HG02798 (cell line): ENCODE data around the gene SEMA6B.
"Not testable (repeated sequence)": the region's sequence is repeated elsewhere in the genome, so short reads cannot be mapped to it uniquely, and the experiment has no call there.

Experiments used
- ATAC-seq: cut with Tn5 transposase; IDR thresholded peaks from one replicate; pipeline ENCODE4 v1.9.1; 2021; ENCODE audit warnings: mild to moderate bottlenecking; ENCODE audit not compliant: unreplicated experiment, poor library complexity

Gene SEMA6B, protein sequence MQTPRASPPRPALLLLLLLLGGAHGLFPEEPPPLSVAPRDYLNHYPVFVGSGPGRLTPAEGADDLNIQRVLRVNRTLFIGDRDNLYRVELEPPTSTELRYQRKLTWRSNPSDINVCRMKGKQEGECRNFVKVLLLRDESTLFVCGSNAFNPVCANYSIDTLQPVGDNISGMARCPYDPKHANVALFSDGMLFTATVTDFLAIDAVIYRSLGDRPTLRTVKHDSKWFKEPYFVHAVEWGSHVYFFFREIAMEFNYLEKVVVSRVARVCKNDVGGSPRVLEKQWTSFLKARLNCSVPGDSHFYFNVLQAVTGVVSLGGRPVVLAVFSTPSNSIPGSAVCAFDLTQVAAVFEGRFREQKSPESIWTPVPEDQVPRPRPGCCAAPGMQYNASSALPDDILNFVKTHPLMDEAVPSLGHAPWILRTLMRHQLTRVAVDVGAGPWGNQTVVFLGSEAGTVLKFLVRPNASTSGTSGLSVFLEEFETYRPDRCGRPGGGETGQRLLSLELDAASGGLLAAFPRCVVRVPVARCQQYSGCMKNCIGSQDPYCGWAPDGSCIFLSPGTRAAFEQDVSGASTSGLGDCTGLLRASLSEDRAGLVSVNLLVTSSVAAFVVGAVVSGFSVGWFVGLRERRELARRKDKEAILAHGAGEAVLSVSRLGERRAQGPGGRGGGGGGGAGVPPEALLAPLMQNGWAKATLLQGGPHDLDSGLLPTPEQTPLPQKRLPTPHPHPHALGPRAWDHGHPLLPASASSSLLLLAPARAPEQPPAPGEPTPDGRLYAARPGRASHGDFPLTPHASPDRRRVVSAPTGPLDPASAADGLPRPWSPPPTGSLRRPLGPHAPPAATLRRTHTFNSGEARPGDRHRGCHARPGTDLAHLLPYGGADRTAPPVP

DNA sequence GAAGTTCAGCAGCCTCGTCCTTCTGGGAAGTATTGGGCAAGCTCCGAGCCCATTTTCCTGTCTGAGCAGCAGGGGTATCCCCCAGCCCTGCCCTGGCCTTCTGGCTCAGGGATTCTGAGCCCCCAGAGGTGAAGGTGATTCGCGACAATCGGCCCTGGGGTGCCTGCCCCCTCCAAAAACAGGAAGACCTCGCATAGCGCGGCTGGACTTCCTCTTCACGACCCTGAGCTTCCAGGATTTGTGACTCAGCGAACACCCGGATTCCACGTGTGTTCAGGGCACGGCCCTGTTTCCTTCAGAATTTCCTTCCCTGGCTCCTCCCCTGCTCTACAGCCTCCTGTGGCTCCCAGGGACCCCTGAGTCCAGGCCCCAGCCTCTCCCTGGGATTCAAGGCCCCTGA, at the start of gene SEMA6B:
TSS of gene SEMA6B (minus strand) at position 116 of the 400 bp plus-strand sequence. CDS start 1,227 bp downstream, outside the sequence.
- ATAC-seq: no peak

DNA sequence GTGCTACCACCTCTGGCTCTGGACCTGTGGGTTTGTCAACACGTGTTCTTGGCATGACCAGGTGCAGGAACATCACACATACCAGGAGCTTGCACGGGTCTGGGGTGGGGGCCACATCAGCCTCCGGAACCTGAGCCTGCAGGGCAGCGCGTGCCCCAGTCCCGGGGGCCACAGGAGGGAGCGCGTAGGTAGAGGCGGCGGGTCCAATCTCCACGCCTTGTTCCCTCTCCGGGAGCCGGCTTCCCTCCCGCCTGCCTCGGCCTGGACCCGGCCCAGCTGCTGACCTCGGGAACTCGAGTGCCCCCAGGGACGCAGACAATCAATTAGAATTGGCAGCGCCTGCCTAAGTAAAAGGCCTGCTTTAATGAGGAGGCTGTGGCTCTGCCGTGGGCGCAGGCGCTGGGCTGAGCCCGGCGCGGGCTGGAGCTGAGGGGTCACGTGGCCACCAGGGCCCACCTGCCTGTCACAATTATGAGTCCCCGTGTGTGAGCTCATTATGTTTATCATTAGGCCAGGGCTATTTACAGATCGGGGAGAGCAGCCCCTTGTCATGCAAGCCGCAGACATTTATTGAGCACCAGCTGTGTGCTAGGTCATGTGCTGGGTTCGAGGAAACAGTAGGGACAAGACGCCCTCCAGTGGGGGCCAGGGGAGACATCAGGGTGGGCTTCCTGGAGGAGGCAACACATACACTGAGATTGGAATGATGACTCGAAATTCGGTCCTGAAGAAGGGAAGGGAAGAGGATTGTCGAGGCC, 47.6 kb upstream of the SEMA6B start:
- ATAC-seq: no peak

DNA sequence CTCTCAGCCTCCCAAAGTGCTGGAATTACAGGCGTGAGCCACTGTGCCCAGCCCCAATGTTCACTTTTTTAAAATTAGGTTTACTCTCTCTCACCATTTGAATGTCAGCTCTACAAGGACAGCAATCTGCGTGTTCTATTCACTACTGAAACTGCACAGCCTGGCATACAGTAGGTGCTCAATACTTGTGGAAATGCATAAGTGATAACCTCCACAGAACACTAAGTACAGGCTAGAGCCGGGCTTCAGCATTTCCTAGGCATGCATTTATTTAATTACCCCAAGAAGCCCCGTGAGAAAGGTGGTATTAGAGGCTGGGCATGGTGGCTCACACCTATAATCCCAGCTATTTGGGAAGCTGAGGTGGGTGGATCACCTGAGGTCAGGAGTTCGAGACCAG, 46.7 kb upstream of the SEMA6B start:
- ATAC-seq: no peak

DNA sequence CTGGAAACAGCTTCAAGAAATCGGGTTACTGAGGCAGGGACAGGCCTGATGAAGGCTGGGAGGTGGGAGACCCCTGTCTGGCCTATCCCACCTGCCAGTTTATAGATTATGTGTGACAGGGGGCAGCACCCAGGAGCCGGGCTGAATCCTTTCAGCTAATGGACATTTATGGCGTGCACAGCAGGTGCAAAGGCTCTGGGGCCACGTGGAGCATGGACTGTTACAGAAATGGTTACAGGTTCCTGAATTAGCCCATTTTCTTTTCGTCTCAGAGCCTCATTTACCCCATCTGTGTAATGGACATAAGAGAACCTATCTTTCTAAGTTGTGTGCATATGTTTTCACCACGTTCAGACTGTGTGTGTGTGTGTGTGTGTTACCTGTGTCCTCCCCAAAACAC, 45.4 kb upstream of the SEMA6B start:
- no peak for ATAC-seq

DNA sequence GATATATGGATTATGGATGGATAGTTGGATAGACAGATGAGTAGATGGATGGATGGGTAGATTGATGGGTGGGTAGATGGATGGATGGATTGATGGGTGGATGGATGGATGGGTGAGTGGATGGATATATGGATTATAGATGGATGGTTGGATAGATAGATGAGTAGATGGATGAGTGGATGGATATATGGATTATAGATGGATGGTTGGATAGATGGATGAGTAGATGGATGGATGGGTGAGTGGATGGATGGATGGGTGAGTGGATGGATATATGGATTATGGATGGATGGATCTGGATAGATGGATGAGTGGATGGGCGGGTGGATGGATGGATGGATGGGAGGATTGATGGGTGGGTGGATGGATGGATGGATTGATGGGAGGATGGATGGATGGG, 43.4 kb upstream of the SEMA6B start:
- ATAC-seq: no peak

DNA sequence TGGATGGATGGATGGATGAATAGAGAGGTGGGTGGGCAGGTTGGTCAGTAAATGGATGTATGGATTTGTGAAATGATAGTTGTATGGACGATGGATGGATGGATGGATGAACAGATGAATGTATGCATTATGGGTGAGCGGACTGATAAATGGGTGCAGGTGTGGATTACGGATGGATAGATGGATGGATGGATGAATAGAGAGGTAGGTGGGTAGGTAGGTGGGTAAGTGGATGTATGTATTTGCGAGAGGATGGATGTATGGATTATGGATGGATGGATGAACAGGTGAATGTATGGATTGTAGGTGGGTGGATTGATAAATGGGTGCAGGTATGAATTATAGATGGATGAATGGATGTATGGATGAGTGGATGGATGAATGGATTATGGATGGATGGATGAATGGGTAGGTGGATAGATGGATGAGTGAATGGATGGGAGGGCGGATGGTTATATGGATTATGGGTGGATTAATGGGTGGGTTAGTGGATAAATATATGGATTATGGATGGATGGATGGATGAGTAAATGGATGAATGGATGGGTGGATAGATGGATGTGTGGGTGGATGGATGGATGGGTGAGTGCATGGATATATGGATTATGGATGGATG, 42.8 kb upstream of the SEMA6B start:
- ATAC-seq: no peak

DNA sequence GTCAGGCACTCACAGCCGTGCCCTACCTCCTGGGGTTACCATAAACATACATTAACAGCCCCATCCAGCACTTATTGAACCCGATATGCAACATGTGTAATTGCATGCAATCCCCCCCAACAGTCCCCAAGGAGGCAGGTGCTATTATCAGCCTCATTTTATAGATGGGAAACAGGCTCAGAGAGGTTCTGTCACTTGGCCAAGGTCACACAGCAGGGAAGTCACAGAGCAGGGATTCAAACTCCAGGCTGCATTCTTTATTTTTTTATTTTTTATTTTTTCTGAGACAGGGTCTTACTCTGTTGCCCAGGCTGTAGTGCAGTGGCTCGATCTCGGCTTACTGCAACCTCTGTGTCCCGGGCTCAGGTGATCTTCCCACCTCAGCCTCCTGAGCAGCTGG, 41.4 kb upstream of the SEMA6B start:
- ATAC-seq: no peak

DNA sequence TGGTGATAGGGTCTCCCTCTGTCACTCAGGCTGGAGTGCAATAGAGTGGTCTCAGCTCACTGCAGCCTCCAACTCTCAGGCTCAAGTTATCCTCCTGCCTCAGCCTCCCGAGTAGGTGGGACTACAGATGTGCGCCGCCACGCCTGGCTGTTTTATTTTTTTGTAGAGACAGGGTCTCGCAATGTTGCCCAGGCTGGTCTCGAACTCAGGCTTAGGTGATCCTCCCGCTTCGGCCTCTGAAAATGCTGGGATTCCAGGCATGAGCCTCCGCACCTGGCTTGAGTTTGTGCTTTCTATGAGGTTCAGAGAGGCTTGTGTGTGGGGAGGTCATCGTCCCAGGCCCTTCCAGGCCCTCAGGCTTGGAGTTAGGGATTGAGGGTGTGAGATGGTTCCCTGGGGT, 40.6 kb upstream of the SEMA6B start:
- ATAC-seq: no peak

DNA sequence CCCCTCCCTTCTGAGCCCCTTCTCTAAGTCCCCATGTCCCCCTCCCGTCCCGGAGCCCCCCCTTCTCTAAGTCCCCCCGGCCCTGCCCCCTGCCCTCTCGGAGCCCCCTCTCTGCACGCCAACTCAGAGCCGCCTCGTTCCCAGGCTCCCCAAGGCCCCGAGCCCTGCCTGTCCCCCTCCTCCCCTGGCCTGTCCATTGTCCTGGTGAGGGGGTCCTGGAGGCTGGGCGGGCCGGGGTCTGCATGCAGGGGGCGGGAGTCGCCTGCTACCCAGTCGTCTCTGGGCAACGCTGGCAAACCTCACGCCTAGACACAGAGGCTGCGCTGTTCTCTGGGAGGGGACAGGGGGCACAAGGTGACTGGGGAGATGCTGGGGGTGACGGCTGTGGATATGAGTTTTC, 39.2 kb upstream of the SEMA6B start:
- ATAC-seq: no peak

DNA sequence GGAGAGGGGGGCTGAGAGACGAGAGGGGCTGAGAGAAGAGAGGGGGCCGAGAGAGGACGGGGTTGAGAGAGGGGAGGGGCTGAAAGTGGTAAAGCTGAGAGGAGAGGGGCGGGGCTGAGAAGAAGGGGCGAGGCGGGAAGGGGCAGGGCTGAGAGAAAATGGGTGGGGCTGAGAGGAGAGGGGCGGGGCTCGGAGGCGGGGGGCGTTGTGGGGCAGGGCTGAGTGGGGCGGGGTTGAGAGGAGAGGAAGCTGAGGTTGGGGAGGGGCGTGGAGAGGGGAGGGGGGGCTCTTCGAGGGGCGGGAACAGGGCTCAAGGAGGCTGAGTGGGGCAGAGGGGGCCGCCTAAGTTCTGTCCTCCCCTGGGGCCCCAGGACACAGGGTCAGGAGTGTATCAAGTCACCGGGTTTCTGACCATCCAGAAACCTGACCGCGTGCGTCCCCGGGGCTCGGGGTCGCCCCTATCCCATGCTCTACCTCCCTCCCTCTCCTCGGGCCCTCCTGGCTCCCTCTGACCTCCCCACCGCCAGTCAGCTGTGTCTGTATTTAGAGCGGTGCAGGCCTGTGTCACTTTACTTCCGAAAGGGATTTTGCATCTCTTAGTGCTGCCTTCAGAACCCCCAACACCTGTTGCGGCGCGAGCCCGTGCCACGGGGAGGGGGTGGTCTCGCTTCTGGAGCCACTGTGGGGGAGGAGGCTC, 38.6 kb upstream of the SEMA6B start:
- no peak for ATAC-seq

DNA sequence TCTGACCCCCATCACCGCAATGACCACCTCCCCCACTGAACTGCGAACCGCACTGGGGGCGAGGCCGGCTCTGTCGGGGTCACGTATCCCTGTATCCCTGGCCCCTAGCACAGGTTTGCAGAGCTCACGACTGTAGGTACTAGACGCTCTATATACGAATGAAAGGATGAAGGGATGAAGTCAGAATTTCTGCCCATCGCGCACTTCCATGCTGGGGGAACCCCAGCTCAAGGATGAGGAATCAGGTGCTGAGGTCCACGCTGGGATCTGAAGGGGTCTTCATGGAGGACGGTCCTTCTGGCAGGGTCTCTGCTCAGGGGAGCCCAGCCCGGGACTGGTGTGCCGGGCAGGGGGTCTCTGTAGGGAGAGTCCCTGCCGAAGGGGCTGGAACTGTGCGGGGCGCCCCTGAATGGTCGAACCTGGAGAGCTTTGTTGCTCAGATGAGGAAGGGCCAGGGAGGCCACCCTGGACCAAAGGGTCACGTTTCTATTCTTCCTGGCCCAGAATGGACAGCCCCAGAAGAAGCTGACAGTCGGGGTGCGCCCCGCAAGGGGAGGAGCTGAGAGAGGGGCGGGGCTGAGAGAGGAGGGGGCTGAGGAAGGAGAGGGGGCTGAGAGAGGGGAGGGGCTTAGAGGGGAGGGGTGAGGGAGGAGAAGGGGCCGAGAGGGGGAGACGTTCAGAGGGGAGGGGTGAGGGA, 37.9 kb upstream of the SEMA6B start:
- no peak for ATAC-seq

DNA sequence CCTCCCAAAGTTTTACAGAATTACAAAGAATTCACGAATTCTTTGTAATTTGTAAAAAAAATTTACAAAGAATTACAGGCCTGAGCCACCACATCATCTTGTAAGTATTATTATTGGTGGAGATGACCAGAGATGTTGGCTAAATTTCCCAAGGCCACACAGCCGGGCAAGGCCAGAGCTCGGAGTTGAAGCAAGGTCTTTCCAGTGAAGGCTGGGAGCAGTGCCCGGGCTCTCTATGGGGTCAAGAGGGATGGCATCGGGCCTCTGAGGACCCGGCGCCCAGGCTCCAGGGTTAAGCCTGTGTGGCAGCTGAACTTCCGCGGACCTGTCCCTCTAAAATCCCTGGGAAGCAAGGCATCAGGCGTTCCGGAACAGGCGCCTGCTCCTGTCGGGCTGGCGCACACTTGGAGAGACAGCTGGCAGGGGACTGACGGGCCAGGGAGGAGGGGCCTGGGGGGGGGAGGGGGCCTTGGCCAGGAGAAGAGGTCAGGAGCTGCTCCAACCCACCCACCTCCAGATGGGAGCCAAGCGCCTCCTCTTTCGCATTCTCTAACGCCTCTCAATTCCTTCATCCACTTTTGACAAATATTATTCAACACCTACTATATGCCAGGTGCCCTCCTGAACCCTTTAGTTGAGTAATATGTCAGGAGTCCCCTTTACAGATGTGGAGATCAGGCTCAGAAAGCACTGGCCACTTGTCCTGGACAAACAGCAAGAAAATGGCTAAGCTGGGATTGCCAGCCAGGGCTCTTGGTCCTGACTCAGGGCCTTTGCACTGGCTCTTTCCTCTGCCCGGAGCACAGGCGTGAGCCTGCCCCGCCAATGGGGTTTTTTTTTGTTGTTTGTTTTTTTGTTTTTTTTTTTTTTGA, 36.8 kb upstream of the SEMA6B start:
- ATAC-seq: no peak

DNA sequence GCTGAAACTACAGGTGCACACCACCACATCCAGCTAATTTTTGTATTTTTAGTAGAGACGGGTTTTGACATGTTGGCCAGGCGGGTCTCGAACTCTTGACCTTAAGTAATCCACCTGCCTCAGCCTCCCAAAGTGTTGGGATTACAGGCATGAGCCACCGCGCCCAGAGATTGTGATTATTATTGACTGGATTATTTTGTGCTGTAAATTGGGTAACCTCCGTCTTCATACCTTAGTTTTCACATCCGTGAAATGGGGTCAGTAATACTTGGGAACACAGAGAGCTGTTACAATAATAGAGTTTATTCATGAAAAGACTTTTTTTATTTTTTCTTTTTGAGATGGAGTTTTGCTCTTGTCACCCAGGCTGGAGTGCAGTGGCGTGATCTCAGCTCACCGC, 35.7 kb upstream of the SEMA6B start:
- not testable (repeated sequence) for ATAC-seq

DNA sequence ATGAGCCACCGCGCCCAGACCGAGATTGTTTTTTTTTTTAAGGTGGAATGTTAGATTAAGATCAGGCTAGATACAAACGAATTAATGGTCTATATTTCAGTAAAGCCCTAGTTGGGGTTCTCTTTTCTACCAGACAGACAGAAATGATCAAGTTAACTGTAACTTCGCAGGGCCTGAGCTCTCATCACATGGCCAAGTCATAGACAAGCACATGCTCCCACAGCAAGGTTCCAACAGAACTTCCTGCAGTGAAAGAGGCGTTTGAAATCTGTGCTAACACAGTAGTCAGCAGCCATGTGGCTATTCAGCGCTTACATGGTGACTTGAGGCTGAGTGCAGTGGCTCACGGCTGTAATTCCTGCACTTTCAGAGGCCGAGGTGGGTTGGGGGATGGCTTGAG, 34.7 kb upstream of the SEMA6B start:
- ATAC-seq: no peak

DNA sequence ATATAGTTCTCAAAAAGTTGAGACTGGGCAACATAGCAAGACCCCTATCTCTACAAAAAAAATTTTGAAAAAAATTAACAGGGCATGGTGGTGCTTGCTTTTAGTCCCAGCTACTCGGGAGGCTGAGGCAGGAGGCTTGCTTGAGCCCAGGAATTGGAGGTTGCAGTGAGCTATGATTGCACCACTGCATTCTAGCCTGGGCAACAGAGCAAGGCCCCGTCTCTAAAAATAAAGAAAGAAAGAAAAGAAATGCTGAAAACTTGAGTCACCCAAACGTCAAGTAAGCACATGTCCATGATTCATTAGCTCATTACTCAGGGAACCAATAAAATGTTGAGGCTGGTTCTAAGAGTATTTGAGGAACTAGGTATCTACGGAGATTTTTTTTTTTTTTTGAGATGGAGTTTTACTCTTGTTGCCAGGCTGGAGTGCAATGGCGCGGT, 33.9 kb upstream of the SEMA6B start:
- ATAC-seq: no peak

DNA sequence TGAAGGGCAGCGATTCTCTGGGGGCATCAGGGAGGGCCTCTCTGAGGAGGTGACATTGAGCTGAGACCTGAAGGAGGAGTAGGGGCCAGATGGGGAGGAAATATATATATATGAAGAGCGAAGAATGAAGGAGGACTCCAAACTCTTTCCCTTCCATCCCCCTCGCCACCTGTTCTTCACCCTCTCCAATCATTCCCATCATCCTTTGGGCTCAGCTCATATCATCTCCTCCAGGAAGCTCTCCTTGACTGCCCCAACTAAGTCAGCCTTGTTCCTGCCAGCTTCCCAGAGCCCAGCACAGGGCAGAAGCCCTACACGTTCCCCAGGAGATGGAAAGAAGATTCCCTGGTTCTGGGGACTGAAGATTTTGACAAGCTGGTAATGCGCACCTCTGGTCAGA, 33.0 kb upstream of the SEMA6B start:
- ATAC-seq: no peak

DNA sequence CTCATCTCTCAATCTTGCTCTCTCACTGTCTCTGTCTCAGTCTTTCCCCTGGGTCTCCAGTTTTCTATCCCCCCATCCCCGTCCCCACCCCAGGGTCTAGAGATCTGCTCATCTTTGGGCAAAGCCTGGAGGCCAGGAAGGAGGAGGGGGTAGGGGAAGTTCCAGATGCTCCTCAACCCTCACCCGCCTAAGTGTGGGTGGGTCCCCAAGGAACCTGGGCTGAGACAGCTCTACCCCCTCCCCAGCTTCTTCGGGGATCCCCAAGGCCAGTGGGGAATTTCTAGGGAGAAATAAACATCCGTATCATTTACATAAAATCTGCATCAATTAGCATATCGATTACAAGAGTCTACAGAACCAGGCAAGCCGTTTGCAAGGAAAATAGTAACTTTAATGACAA, 31.8 kb upstream of the SEMA6B start:
- ATAC-seq: no peak

DNA sequence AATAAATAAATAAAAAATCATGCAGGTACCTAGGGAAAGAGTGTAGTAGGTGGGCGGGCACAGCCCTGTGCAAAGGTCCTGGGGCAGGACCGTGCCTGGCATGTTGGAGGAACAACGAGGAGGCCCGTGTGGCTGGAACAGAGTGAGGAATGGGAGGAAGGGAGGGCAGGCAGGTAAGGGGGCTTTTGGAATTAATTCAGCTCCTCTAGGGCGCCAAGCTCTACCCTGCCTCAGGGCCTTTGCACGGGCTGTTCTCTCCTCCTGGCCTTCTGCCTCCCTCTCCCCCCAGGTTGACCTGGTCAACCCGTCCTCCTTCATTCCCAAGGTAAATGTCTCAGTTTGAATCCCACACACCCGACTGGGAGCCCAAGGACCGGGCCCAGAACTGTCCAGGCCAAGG, 31.1 kb upstream of the SEMA6B start:
- ATAC-seq: no peak
